LNCaP clone FGC (cell line): ENCODE measurements around the gene SNX32.

ENCODE experiments used
- DNase-seq: peaks from one replicate; pipeline ENCODE4 v3.0.0-alpha.2; 2011; ENCODE audit warnings: low read depth
- H3K4me3 ChIP-seq: 2 replicates; pipeline ENCODE4 v1.5.1; 2011; ENCODE audit warnings: mild to moderate bottlenecking, low read depth, low read length, control low read depth
- TF ChIP-seq, protein P1 (sequence below): IDR thresholded peaks from 2 replicates; pipeline ENCODE4 v1.5.1; 2012; ENCODE audit warnings: mild to moderate bottlenecking; ENCODE audit not compliant: control insufficient read depth, insufficient read depth; ENCODE audit errors: extremely low read depth

The SNX32 gene

GRCh38 chr11:65871811-65872548, 38.2 kb downstream of the SNX32 start:
- no peak overlapping the region for H3K4me3 ChIP-seq
- TF ChIP-seq, protein P1, sequence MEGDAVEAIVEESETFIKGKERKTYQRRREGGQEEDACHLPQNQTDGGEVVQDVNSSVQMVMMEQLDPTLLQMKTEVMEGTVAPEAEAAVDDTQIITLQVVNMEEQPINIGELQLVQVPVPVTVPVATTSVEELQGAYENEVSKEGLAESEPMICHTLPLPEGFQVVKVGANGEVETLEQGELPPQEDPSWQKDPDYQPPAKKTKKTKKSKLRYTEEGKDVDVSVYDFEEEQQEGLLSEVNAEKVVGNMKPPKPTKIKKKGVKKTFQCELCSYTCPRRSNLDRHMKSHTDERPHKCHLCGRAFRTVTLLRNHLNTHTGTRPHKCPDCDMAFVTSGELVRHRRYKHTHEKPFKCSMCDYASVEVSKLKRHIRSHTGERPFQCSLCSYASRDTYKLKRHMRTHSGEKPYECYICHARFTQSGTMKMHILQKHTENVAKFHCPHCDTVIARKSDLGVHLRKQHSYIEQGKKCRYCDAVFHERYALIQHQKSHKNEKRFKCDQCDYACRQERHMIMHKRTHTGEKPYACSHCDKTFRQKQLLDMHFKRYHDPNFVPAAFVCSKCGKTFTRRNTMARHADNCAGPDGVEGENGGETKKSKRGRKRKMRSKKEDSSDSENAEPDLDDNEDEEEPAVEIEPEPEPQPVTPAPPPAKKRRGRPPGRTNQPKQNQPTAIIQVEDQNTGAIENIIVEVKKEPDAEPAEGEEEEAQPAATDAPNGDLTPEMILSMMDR: no peak
- DNase-seq: no peak

DNA sequence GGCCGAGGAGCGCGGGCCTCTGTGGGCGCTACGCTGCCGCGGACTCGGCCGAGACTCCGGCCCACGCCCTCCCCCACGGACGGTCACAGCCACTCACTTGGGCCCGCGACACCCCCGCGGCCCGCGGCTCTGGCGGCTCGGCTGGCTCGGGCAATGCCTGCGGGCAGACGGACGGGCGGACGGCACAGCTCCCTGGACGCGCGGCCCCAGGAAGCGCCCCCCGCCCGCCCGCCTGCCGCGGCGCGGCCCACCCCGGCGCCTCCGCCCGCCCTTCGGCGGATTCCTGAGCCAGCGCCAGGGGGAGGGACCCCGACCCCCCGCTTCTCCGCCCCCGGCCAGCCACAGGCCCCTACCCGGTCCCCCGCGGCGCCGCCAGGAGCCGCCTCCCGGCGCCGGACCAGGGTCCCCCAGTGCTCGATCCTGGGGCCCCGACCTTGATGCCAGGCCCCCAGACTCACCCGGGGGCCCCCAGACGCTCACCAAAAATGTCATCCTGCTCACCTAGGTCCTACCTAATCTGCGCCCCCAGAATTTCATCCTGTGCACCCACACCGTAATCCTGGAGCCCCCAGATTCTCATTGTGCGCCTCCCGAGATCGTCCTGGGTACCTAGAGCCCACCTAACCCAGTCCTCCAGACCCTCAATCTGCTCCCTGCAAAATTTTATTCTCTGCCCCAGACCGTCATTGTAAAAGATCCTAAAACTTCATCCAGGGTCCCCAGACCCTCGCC, 39.0 kb downstream of the SNX32 start, which contains the start of gene EFEMP2:
TSS of gene EFEMP2 (minus strand) at position 215 of the 732 bp plus-strand sequence. CDS start 446 bp downstream, outside the sequence.
- peak within 1 kb of the TSS; percentile 52 for H3K4me3 ChIP-seq
- TF ChIP-seq, protein P1: no peak
- no peak for DNase-seq

DNA sequence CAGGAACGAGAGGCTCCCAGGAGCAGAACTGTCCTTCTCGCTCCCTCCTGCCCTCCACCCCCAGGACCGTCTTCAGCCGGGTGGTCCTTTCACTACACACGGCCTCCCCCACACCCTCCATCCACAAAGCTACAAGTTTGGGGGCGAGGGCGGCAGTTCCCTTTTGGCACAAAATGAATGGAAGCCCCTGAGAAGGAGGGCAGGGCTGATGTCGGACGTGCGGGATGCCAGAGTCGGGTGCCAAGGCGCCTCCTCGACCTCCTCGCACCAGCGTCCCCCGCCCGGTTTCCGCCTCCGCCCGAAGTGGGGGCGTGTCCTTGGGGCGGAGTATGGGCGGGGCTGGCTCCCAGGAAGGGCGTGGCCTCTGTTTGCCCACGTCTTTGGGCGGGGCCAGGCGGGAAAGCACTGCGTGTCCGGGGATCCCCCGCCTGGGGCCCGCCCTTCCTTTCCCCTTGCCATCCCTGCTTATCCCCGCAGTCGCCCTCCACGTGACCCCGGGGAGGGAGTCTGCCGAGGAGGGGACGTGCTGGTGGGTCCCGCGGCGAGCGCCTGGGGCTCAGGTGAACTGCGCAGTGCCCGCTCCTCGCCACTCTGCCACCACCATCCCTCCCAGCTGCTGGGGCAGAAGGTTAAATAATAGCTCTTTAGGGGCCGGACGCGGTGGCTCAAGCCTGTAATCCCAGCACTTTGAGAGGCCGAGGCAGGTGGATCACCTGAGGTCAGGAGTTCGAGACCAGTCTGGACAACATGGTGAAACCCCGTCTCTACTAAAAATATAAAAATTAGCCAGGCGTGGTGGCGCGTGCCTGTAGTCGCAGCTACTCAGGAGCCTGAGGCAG, 39.8 kb downstream of the SNX32 start:
- DNase-seq: no peak

DNA sequence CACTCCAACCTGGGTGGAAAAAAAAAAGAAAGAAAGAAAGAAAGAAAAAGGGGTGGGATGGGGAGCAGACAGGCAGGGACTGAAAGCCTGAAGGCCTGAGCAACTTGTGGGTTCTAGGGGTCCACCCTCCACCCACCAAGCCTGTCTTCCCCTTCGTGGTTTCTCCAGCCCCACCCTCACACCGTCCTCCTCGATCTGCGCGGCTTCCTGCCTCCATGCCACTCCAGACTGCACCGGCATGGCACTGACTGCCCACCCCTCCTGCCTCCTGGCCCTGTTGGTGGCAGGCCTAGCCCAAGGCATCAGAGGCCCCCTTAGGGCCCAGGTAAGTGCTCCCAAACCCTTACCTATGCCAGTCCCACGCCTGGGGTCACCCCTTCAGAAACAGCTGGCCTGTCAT, 45.9 kb downstream of the SNX32 start, which contains the start of gene CTSW:
TSS of gene CTSW (plus strand) at position 221 of the 400 bp plus-strand sequence. CDS start at position 239, 18 bp downstream.
- H3K4me3 ChIP-seq: no peak within 1 kb of the TSS
- TF ChIP-seq, protein P1: no peak

More for the DNA sequence above, 39.8 kb downstream of the SNX32 start:
- TF ChIP-seq, protein P1: no peak
- peak overlapping the region; percentile 52 for H3K4me3 ChIP-seq

DNA sequence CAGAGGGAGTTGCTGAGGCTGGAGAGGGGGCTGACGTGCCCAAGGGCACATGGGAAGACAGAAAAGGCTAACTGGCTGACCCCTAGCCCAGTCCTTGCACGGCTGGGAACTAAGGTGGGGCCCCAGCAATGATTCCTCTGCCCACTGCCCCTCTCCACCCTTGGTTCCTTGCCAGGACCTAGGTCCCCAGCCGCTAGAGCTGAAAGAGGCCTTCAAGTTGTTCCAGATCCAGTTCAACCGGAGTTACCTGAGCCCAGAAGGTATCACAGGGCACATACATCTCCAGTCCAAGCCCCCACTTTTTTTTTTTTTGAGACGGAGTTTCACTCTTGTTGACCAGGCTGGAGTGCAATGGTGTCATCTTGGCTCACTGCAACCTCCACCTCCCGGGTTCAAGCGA, 46.3 kb downstream of the SNX32 start:
- H3K4me3 ChIP-seq: no peak overlapping the region
- TF ChIP-seq, protein P1: no peak
- no peak for DNase-seq

More for the DNA sequence above, 45.9 kb downstream of the SNX32 start, which contains the start of gene CTSW:
- no peak for DNase-seq

- no peak for DNase-seq
- no peak overlapping the region for H3K4me3 ChIP-seq
- TF ChIP-seq, protein P1: no peak
Observed at GRCh38 chr11:65880844-65881421, 47.2 kb downstream of the SNX32 start.
